Activated CD4-positive, alpha-beta T cell treated with anti-CD3 and anti-CD28 coated beads, Interleukin-2, Interleukin-4, amounts not matched to agents 100 ng/mL and 50 ng/mL, durations not matched to agents 16 hours and 8 hours (primary cell): ENCODE data around the gene ABCG1.

Experiments used
- DNase-seq: peaks from one replicate; pipeline ENCODE4 v3.0.0-alpha.2; 2020; ENCODE audit warnings: low spot score

Gene ABCG1

DNA sequence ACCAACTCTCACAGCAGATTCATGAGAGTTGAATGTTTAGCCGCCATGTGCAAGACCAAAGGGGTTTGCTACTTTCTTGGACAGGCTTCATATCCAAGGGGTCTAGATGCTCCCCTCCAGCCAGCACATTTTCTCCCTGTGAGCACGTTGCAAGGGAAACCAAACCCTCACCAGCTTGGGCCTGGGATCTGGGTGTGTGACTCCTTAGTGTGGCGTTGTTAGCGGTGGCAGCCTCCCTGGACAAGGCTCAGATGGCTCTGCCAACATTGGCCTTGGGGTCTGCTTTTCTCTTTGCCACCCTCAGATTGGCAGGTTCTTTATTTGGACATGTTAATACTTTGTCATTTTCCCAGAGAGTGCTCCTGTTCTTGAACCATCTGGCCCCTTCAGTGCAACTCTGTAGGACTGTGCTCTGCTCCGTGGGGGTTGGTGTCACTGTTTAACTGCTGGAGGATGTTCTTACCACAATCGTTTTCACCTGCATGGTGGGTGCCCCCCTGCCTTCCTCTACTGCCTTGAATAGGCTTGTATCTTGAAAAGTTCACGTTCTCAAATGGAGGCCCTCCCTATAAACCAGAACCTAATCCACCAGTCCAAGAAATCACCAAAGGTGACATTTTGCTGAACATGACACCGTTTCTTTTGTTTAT lies 13.4 kb downstream of the ABCG1 start:
- DNase-seq, result no peak

DNA sequence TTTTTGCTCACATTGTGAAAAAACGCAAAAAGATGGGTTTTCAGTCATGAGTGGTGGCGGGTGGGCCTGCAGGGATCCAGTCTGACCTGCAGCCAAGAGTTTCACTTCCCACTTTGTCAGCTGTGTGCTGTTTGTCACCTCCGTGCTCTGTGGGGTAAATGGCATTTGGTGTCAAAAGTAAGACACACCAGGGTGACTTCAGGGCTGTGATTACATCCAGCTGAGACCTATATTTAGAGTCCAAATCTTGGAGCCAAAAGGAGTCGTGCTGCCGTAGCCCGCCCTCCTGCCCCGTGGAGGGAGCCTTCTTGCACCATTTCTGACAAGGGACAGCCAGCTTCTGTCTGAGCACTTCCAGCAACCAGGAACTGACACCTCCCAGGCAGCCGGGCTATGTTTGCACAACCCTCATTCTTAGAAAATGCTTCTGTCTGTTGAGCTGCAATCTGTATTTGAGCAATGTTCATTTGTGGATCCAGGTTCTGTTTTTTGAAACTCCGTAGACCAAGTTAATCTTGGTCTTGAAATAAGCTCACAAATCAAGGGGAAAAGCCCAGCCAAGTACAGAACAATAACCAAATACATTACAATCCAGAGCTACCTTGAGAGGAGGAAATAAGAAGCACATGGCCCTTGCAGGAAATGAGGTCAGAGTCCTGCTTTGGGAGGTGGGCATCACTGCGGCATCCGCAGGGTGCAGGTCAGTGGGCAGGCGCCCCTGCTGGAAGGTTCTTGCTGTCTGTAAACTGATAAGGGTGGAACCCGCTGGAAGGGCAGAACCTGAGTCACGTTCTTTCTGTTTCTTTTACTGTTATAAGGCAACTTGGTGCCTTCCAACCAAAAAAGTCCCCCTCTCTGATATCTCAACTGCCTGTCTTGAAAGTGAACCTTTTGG lies 14.4 kb downstream of the ABCG1 start:
- DNase-seq, result peak; percentile 79

DNA sequence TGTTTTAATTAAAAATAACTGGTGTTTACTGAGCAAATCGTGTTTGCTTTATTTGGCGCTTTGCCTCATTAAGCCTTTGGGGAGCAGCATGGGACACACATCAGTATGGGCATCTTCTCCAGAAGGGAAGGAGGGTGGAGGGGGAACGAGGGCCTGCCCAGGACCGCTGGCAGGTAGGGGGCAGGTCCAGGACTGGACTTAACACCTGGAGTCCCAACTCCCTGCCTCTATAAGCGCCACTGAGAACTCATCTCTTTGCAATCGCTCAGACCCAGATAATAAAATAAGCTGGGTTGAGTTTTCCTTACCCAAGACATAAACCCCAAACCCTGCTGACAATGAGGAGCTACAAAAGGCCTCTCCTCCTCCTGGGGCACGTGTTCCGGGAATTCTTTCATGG lies 15.1 kb downstream of the ABCG1 start:
- DNase-seq, result no peak

DNA sequence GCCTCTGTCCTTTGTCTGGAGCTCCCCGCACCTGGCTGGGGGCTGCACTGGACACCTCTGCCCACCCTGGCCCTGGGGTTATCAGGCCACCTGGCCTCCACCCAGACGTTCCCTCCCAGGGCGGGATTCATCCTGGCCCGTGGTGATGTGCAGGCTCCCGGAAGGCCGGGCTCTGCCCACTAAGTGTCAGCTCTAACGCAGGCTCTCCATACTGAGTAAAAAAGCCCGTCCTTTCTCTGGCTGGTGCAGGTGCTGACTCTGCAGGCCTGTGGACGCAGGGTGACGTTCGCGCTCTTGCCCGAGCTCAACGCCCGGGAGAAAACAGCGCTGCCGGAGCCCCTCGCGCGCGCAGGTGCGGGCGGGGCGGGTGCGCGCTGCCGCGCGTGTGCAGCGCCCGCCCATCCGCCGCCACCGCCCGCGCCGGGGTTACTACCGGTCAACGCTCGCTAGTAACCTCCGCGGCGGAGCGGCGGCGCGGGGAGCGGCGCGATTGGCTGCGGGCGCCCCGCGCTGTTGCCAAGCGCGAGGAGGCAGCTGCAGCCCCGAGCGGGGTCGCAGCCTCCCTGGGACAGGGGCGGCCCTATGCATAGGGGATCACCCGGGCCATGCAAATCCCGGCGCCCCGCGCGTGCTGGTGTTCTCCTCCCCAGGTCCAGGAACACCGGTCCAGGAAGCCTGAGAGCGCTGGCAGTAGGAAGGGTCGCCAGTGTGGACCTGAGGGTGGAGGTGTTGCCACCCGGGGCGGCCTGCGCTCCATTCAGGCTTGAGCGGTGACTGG lies 15.7 kb downstream of the ABCG1 start:
- DNase-seq, result peak; percentile 71

DNA sequence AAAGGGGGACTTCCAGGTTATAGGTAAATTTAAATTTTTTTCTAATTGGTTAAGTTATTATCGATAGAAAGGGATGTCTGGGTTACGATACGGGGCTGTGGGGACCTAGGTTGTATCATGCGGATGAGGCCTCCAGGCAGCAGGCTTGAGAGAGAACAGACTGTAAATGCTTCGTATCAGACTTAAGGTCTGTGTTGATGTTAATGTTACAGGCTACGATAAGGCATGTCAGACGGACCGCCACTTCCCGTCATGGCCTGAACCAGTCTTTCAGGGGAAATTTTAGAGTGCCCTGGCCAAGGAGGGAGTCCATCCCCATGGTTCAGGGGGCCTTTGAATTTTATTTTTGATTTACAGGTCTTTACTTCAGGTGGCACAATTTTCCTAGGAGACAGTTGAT lies 16.7 kb downstream of the ABCG1 start:
- no peak for DNase-seq

DNA sequence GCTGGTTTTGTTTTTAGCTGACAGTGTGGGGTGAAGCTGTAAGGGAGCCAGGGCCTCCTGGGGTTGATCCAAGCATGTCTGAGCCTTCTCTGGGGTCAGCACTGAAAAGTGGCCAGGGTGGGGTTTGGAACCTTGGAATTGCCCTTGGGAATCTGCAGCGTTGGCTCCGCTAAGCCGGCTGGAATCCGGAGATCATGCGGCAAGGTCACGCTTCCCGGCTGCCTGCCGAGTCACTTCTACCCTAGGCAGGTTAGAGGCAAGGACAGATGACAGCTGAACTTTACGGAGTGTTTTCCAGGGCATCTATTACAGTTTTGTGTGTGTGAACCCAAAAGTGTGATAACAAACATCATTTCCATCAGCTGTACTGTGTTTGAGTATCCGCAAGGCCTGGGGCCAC lies 17.1 kb downstream of the ABCG1 start:
- no peak for DNase-seq

DNA sequence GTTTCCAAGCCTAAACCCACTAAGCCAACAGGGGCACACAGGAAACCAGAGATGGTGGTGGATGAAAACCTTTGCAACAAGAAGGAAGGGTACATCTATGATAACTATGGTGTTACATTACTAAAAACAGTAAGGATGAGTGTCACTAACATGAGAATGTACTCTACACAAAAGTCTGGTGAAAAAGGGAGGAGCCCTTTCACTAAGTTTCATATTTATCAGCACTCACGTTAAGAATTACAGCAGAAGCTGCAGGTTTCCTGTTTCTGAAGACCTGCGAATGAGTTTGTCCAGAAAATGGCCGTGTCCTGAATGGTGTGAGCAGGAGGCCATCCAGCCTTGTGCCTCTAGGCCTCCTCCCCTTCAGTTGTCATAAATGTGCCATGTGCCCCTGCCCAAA lies 17.8 kb downstream of the ABCG1 start:
- peak; percentile 47 for DNase-seq

DNA sequence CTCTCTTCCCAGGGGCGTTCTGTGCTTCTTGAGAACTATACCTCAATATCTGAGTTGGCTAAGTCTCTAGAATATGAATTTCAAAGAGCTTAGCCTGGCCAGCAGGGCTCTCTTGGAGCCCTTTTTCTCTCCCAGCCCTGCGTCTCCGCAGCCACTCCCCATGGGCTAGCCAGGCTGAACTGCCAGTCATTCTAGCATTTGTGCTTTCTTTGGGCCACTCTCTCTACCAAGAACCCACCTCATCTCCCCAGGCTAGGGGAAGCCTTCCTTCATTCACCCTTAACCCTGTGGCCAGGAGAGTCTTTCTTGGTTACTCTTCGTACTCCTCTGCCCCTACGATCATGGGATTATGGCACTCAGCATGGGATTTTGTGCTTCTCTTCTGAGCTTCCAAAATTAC lies 18.2 kb downstream of the ABCG1 start:
- no peak for DNase-seq

DNA sequence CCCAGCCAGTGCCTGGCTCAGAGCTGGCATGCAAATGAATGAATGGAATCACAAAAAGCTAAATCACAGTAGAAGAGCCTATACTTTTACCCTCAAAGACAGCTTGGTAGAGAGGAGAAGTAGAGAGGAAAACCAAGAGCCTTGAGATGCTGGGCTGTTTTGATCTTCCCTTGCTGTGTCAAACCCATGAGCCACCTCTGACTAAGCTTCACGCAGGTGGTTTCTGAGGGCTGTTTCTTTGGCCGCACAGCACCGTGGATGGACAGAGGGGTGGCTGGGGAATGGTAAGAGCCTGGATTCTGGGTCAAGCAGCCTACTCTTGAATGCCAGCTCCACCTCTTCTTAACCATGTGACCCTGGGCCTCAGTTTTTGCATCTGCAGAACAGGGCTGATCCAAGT lies 18.6 kb downstream of the ABCG1 start:
- peak; percentile 42 for DNase-seq

DNA sequence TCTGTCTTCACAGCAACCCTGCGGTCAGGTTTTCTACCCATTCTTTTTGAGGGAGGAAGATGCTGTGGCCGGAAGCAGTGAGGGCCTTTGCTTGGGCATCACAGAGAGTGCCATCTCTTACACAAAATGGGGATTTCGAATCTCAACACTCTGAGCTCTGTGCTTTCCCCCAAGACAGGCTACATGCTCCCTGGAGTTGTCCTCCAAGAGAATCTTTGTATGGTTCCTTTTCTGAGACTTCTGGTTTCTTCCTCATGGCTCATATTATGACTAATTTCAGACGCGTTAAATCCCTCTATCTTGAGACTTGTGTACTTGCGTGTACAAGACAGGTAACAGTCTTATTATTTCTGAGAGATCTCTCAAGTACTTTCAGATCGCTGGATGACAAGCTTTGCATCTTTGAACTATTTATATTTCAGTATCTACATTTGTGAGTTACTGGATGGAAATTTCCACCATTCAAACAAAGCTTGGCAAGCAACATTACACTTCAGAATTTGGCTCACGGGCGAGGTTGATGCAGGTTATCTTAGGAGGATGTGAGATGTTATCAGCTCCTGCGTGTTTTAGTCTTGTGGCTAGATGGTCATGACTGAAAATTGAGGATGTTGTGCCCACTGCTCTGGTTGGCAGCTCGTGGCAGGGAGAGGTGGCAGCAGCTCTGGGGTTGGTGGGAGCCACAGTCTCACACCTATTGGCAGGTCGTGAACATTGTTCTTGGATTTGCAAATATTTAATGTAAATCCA lies 19.4 kb downstream of the ABCG1 start:
- DNase-seq, result peak; percentile 45

DNA sequence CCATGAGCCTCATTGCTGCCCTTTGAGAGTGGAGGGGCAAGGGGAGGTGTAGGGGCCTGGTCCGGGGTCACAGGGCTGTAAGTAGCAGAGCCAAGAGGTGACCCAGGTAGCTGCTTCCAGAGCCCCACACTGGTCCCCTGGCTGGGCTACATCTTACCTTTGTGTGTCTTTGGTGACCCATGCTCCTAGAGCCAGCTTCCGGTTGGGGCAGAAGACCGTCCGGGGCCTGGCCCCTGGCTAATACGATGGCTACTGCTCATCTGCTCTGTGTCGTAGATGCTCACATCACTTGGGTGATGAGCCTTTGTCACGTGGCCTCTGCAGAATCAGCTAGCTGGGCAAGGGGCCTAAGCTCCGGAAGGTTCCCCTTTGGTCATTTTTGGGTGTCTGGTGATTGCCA lies 20.6 kb downstream of the ABCG1 start:
- no peak for DNase-seq

DNA sequence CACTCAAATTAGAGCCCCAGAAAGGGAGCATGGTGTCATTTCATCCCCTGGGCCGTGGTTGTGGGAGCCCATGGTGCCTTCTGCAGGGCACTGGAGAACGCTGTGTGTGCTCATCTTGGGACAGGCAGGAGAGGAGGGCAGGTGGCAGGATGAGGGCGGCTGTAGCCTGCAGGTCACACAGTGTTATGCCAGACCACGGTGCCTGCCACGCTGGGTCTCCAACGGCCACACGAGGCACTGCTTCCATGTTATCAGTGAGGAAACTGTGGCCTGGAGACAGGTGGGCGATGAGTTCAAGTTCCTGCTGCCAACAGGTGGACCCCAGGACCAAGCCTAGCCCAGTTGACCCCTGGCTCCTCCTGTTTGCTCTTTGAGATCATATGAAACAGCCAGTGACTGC lies 21.0 kb downstream of the ABCG1 start:
- no peak for DNase-seq

DNA sequence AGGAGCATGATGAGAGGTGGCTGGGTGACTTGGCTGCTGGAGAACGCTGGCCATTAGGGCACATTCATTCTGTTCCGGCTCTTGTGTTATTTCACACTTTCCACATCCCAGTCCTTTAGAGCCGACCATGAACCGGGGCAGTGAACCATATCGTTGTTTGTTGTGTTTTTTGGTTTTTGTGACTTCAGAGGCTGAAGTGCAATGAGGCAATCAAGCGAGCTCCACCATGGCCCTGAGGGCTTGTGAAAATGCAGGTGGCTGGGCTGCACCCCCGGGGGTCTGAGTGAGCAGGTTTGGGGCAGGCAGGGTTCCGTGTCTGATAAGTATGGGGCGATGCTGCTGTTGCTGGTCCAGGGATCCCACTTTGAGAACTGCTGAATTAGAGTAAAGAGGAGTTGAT lies 23.7 kb downstream of the ABCG1 start:
- no peak for DNase-seq

DNA sequence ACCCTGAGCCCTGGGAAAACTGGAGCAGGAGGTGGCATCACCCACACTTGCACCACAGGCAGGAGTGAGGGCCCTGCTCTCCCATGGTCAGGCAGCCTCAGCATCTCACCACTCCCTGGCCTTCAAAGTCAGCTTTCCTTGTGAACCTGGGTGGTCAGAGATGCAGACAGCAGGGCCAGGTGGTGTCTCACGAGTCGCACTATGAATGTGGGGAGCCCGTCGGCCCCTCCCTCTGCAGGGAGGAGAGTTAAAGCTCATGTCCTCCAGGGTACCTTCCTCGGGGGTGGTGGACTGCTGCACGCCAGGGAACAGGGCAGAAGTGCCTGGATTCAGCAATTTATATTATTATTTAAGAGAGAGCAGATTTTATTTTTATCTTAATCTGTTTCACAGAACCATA lies 24.1 kb downstream of the ABCG1 start:
- no peak for DNase-seq

DNA sequence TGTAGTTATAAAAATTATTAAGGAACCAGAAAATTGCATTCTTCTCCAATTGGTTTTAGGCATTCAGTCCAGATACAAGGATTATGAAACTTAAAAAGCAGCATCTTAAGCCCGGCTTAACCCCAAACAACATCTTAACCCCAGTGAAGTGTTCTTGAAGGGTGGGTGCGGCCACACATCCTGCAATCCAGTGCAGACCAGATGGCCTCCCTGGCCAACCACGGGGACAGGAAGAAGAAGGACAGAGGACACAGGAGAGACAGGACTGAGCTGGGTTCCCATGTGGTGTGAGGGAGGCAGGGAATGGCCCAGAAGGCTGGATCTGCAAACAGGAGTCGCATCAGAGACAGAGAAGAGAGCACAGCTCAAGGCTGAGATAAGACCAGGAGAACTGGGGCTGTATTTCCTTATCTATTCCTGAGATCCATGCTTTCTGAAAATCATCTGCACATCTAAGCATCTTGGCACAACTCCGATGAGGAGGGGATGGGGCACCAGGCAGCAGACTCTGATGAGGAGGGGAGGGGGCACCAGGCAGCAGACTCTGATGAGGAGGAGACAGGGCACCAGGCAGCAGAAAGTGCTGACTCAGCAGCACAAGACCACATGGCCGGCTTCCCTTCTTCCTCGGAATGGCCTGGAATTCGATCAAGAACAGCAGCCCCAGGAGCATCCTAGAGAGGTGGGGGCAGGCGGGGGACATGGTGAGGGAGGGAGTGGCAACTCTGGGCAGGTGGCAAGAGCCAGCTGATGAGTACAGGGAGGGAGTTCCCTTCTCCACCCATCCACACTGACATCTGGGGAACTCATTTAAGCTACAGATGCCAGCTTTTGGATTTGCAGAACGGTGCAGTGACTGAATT lies 26.6 kb downstream of the ABCG1 start:
- no peak for DNase-seq

DNA sequence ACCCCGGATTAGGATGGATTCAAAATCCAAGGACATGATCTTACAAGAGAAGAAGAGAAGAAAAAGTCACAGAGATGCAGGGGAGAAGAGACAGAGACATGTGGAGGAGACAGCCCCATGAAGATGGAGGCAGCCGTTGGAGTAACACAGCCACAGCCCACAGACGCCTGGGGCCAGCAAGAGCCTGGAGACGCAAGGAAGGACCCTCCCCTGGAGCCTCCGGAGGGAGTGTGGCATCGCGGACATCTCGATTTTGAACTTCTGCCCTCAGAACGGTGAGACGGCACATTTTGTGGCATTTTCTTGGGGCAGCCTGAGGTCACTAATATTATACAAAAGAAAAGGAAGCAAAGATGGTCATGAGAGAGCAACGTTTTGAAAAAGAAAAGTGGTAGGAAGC lies 28.8 kb downstream of the ABCG1 start:
- no peak for DNase-seq

DNA sequence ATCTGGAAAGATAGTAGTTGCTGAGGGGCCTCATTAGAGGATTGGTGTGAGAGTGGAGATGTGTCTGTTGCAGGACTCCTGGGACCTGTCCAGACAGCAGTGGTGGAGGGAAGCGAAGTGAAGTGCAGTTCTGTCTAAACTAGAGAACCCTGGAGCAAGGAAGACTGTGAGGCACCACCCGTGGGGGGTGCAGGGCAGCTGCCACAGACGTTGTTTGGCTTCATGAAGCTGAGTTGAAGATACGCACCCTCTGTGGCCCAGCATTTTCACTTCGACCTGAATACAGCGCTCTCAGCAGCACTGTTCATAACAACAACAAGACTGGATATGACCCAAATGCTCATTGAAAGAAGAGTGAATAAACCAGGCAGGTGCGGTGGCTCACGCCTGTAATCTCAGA lies 29.3 kb downstream of the ABCG1 start:
- DNase-seq, result no peak

DNA sequence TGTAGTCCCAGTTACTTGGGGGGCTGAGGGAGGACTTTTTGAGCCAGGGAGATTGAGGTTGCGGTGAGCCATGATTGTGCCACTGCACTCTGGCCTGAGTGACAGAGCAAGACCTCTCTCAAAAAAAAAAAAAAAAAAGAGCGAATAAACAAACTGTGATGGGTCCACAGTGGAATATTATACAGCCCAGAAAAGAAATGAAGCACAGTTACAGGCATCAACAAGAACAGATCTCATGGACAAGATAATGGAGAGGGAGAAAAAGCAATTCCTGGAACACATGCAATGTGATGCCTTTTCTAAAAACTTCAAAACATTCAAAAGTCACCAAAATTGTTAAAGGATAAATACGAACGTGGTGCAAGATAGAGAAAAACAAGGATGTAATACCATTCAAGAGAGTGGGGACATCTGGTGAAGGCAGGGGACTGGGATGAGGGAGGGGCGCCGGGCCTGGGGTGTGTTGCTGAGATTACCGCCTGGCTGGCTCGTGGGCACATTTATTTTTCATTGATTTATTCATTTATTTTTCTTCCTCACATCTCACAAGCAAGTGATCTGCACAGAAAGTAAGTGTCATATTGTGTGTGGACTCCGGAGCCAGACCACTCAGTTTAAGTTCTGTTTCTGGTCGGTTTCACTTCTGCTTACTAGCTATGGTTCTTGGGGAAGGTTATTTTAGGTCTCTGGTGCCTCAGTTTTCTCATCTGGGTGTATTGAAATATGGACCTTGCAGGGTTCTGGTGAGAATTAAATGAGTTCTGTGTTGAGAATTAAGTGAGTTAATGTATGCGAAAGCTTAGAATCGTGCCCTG lies 30.1 kb downstream of the ABCG1 start:
- DNase-seq, result no peak

DNA sequence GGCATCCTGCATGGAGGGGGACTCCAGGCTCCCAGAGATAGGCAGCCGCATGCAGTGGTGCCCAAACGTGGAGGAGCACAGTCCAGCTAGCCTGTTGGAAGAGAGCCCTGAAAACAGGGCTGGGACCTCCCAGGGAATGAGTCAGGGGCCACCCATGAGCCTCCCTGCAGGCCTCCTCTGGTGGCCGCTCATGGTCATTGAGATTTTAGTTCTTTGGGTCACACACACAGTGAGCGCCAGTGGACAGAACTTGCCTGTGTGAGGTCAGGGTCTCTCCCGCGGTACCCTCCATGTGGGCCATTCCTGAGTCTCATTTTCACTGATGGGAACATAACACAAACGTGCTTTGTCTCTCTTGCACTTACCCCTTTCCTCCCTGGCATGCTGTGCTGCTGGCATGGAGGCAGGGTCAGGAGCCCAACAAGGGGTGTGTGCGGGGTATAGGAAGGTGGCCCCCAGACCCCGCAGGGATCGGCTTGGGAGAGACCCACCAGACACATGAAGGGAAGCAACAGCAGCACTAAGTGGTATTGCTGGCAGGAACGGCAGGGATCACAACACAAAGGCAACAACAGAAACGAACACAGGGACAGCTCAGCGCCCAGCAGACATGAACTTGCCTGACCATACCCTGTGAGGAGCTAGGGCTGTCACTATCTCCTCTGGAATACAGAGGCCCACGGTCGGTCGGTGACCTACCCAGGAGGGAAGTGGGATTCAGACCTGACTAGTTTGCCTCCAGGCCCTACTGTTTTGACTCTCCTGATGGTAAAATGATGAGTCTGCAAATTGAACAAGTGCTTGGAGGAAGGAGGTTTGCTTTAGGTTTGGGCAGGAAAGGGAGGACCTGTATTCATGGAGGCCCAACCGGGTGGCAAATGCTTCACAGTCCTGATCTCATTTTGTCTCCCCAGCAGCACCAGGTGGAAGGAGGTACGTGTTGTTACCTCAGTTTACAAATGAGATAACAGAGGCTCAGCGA lies 31.8 kb downstream of the ABCG1 start:
- no peak for DNase-seq
